Loucy (cell line): ENCODE measurements around the gene SIRPB1.
A peak's percentile ranks its signal among the peaks of the same experiment; 100 is the strongest.

Experiments
- H2AFZ ChIP-seq: fragments of 200-600 bp; sonication (generic); 2 replicates; pipeline ENCODE4 v1.6.0; 2016; ENCODE audit warnings: antibody characterized with exemption, mild to moderate bottlenecking, low read length, moderate library complexity
- H3F3A ChIP-seq: fragments of 200-600 bp; 2 replicates; pipeline ENCODE4 v1.6.0; 2016; ENCODE audit warnings: antibody characterized with exemption, low read depth, mild to moderate bottlenecking
- H3K27me3 ChIP-seq: fragments of 200-600 bp; sonication (generic); 2 replicates; pipeline ENCODE4 v1.6.1; 2014; ENCODE audit warnings: low read length, mild to moderate bottlenecking; ENCODE audit not compliant: insufficient read depth, poor library complexity, severe bottlenecking
- H3K36me3 ChIP-seq: fragments of 200-600 bp; sonication (generic); 2 replicates; pipeline ENCODE4 v1.6.1; 2016; ENCODE audit warnings: low read length; ENCODE audit not compliant: insufficient read depth
- H3K4me1 ChIP-seq: fragments of 200-600 bp; sonication (generic); 2 replicates; pipeline ENCODE4 v1.5.1; 2014; ENCODE audit warnings: low read length, mild to moderate bottlenecking; ENCODE audit not compliant: insufficient read depth, poor library complexity, severe bottlenecking
- H3K4me2 ChIP-seq: fragments of 200-600 bp; sonication (generic); 2 replicates; pipeline ENCODE4 v1.6.0; 2014; ENCODE audit warnings: antibody characterized with exemption, low read length, low read depth, mild to moderate bottlenecking; ENCODE audit not compliant: poor library complexity, severe bottlenecking
- H3K4me3 ChIP-seq: fragments of 200-600 bp; sonication (generic); 2 replicates; pipeline ENCODE4 v1.5.1; 2014; ENCODE audit warnings: low read length, mild to moderate bottlenecking, mixed read lengths; ENCODE audit not compliant: poor library complexity, severe bottlenecking
- H3K79me2 ChIP-seq: fragments of 200-600 bp; sonication (generic); 2 replicates; pipeline ENCODE4 v1.6.1; 2014; ENCODE audit warnings: low read length; ENCODE audit not compliant: insufficient read depth
- H3K9ac ChIP-seq: fragments of 200-600 bp; sonication (generic); 2 replicates; pipeline ENCODE4 v1.6.0; 2014; ENCODE audit warnings: mild to moderate bottlenecking, low read depth, low read length, moderate library complexity; ENCODE audit not compliant: poor library complexity, severe bottlenecking
- H3K9me2 ChIP-seq: fragments of 200-600 bp; sonication (generic); replicated peaks from 2 replicates; pipeline ENCODE4 v1.6.1; 2016; ENCODE audit warnings: low read depth, low read length, mixed read lengths
- H3K9me3 ChIP-seq: fragments of 200-600 bp; sonication (generic); 2 replicates; pipeline ENCODE4 v1.6.1; 2014; ENCODE audit warnings: mild to moderate bottlenecking, antibody characterized with exemption, low read length, low read depth; ENCODE audit not compliant: insufficient read depth
- H4K20me1 ChIP-seq: fragments of 200-600 bp; sonication (generic); 2 replicates; pipeline ENCODE4 v1.6.0; 2014; ENCODE audit warnings: antibody characterized with exemption, low read length, mild to moderate bottlenecking; ENCODE audit not compliant: insufficient read depth, poor library complexity, severe bottlenecking
- CTCF ChIP-seq: fragments of 200-600 bp; sonication (generic); conservative IDR thresholded peaks from 2 replicates; pipeline ENCODE4 v1.5.1; 2014; ENCODE audit warnings: mild to moderate bottlenecking, antibody characterized with exemption, low read length
- EZH2phosphoT487 ChIP-seq: fragments of 200-600 bp; IDR thresholded peaks from 2 replicates; pipeline ENCODE4 v1.6.1; 2018; ENCODE audit warnings: antibody characterized with exemption, mild to moderate bottlenecking, moderate library complexity, borderline replicate concordance

The SIRPB1 gene

GRCh38 chr20:1657556-1658334 lies 37.9 kb upstream of the SIRPB1 start, which contains the start of gene SIRPG:
Gene SIRPG (minus strand): TSS chr20:1657779. CDS start chr20:1657714, 65 bp downstream.
- H3K27me3 ChIP-seq, result no peaks in the 10 kb centered on the region
- TF ChIP-seq CTCF (no peak), EZH2phosphoT487 (no peak)
- H3K9me2 ChIP-seq, result no peaks in the 10 kb centered on the region
- H3K9me3 ChIP-seq, result no peaks in the 10 kb centered on the region
- H3K9ac ChIP-seq, result peak within 1 kb of the TSS; percentile 64
- no peaks in the 10 kb centered on the region for H4K20me1 ChIP-seq
- peak within 1 kb of the TSS; percentile 85 for H2AFZ ChIP-seq
- H3K79me2 ChIP-seq, result no peaks in the 10 kb centered on the region
- H3F3A ChIP-seq, result 0 out of 2 replicates have a peak, but pooled peaks cover 2% of the 10 kb centered on the region
- H3K4me2 ChIP-seq, result peak within 1 kb of the TSS; percentile 46
- H3K36me3 ChIP-seq, result no peaks in the 10 kb centered on the region
- H3K4me1 ChIP-seq, result peaks cover 52% of the 10 kb centered on the region
- H3K4me3 ChIP-seq, result peak within 1 kb of the TSS; percentile 46

- Histone ChIP-seq H3K9ac (peak overlapping the region; percentile 64), H3K79me2 (no peaks in the 10 kb centered on the region), H2AFZ (peak overlapping the region; percentile 85), H3F3A (0 out of 2 replicates have a peak, but pooled peaks cover 2% of the 10 kb centered on the region), H3K4me2 (peak overlapping the region; percentile 46), H4K20me1 (no peaks in the 10 kb centered on the region), H3K36me3 (no peaks in the 10 kb centered on the region), H3K9me2 (no peaks in the 10 kb centered on the region), H3K4me3 (peak overlapping the region; percentile 46), H3K9me3 (no peaks in the 10 kb centered on the region), H3K27me3 (no peaks in the 10 kb centered on the region), H3K4me1 (peaks cover 55% of the 10 kb centered on the region)
- TF ChIP-seq CTCF (no peak), EZH2phosphoT487 (no peak)
Measured at GRCh38 chr20:1656844-1657243, 37.0 kb upstream of the SIRPB1 start.

- H3F3A ChIP-seq, result 0 out of 2 replicates have a peak, but pooled peaks cover 2% of the 10 kb centered on the region
- no peaks in the 10 kb centered on the region for H3K9me3 ChIP-seq
- peak overlapping the region; percentile 45 for H3K4me2 ChIP-seq
- no peaks in the 10 kb centered on the region for H4K20me1 ChIP-seq
- H3K27me3 ChIP-seq, result no peaks in the 10 kb centered on the region
- H3K9ac ChIP-seq, result no peak overlapping the region
- no peak overlapping the region for H3K4me3 ChIP-seq
- H3K79me2 ChIP-seq, result no peaks in the 10 kb centered on the region
- TF ChIP-seq CTCF (no peak), EZH2phosphoT487 (no peak)
- peaks cover 66% of the 10 kb centered on the region for H3K4me1 ChIP-seq
- no peaks in the 10 kb centered on the region for H3K36me3 ChIP-seq
- no peaks in the 10 kb centered on the region for H3K9me2 ChIP-seq
- H2AFZ ChIP-seq, result no peak overlapping the region
Measured at GRCh38 chr20:1654996-1655395, 35.2 kb upstream of the SIRPB1 start.
